ENCODE results near the gene ZMIZ1. TPM values are rescaled to one million over a fixed set of nuclear protein-coding genes. Genes with fewer than 3 reads are reported as not detected.

The ZMIZ1 gene
- polyA plus RNA-seq, 3 donors = 3.3 to 64.6 (median 8.9) TPM

DNA sequence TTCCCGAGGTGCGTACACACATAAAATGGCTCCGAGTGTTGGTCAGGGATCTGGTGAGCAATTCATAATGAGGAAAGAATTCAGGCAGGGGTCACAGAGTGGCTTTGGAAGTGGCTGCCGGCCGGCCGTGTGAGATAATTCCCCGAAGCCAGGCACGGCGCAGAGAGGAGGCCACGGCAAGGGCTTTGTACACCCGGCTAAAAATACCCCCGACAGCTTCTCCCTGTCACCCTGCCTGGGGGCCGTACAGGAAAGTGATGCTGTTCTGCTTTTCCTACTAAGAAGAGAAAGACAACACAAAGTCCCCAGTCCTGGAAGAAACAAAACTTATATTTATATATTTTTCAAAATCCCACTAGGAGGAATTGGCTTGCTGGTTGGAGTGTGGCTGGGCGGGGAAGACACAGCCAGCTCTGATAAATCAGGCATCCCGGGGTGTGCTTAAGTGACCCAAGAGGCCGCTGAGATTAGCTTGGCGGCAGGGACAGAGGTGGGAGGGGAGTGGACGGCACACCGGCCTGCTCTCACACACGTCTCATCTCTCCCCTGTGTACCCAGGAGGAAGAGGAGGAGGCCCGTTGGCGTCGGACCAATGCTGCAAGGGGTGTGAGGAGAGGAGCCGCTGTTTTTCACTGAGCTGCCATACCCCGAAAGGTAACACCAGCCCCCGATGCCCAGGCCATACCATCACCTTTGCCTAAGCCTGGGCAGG lies 70.5 kb downstream of the ZMIZ1 start:
- Histone ChIP-seq H3K9ac (ENCODE audit: insufficient read depth, low read length, poor library complexity, severe bottlenecking) (peak overlapping the region; percentile 6), H2AFZ (ENCODE audit: insufficient read depth, low read depth, low read length, poor library complexity, severe bottlenecking) (no peak overlapping the region), H3K4me2 (replicated peaks; ENCODE audit: extremely low read depth, low read length, poor library complexity, severe bottlenecking) (peak overlapping the region; percentile 15), H3K79me2 (ENCODE audit: insufficient read depth, low read length) (peaks cover 49% of the 10 kb centered on the region), H3K4me1 (ENCODE audit: control insufficient read depth in 1 of 2, insufficient read depth in 2 of 2, low read length in 2 of 2) (peaks cover 53 to 63% of the 10 kb centered on the region in 2 donors), H3K27ac (ENCODE audit: low read depth in 1 of 2, low read length in 2 of 2) (no peak overlapping the region), H3K36me3 (replicated peaks in 1 of 2; ENCODE audit: control insufficient read depth in 1 of 2, insufficient read depth in 2 of 2, low read length in 2 of 2) (peaks cover 33 to 45% of the 10 kb centered on the region in 2 donors), H3K27me3 (ENCODE audit: control insufficient read depth in 2 of 2, insufficient read depth in 2 of 2, low read length in 2 of 2) (no peaks in the 10 kb centered on the region), H3K9me3 (replicated peaks in 1 of 2; ENCODE audit: control insufficient read depth in 1 of 2, insufficient read depth in 1 of 2, low read length in 2 of 2) (no peaks in the 10 kb centered on the region), H4K20me1 (ENCODE audit: insufficient read depth, low read length) (peaks cover 97% of the 10 kb centered on the region), H3K4me3 (replicated peaks in 1 of 3; ENCODE audit: low read depth in 2 of 3, low read length in 3 of 3) (no peak overlapping the region)
- Mint-ChIP-seq H3K4me1 (peaks cover 79% of the 10 kb centered on the region), H3K9me3 (peaks cover 0 to under 1% (median 0%) of the 10 kb centered on the region in 7 donors), H3K4me3 (peak overlapping the region; percentile 1 to 43), H3K27me3 (ENCODE audit: low read depth in 3 of 3) (peaks cover 0 to 3% (median 0%) of the 10 kb centered on the region in 3 donors), H3K27ac (peak overlapping the region in 6 of 7 donors; percentile 7 to 88 (median 60)), H3K36me3 (peaks cover 57 to 65% of the 10 kb centered on the region in 2 donors)
- intact Hi-C loops (cut with micrococcal nuclease) = loop anchor here in 1 of 2 donors (5.0 kb wide), 1 partner anchor 67 kb away; no protein-coding TSS in a partner anchor
- DNase-seq = peak in 1 of 3 donors; percentile 42
- TF ChIP-seq, protein P1, sequence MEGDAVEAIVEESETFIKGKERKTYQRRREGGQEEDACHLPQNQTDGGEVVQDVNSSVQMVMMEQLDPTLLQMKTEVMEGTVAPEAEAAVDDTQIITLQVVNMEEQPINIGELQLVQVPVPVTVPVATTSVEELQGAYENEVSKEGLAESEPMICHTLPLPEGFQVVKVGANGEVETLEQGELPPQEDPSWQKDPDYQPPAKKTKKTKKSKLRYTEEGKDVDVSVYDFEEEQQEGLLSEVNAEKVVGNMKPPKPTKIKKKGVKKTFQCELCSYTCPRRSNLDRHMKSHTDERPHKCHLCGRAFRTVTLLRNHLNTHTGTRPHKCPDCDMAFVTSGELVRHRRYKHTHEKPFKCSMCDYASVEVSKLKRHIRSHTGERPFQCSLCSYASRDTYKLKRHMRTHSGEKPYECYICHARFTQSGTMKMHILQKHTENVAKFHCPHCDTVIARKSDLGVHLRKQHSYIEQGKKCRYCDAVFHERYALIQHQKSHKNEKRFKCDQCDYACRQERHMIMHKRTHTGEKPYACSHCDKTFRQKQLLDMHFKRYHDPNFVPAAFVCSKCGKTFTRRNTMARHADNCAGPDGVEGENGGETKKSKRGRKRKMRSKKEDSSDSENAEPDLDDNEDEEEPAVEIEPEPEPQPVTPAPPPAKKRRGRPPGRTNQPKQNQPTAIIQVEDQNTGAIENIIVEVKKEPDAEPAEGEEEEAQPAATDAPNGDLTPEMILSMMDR (IDR thresholded peaks at IDR 0.05) = no peak
- WGBS (ENCODE audit: insufficient coverage) = 36% methylated on average over 2 of the region's 26 CpGs

GRCh38 chr10:79140085-79140793 lies 71.5 kb downstream of the ZMIZ1 start:
- Histone ChIP-seq H4K20me1 (ENCODE audit: insufficient read depth, low read length) (peaks cover 98% of the 10 kb centered on the region), H3K9me3 (replicated peaks in 1 of 2; ENCODE audit: control insufficient read depth in 1 of 2, insufficient read depth in 1 of 2, low read length in 2 of 2) (no peaks in the 10 kb centered on the region), H3K4me3 (replicated peaks in 1 of 3; ENCODE audit: low read depth in 2 of 3, low read length in 3 of 3) (no peak overlapping the region), H3K4me2 (replicated peaks; ENCODE audit: extremely low read depth, low read length, poor library complexity, severe bottlenecking) (no peak overlapping the region), H2AFZ (ENCODE audit: insufficient read depth, low read depth, low read length, poor library complexity, severe bottlenecking) (no peak overlapping the region), H3K9ac (ENCODE audit: insufficient read depth, low read length, poor library complexity, severe bottlenecking) (no peak overlapping the region), H3K36me3 (replicated peaks in 1 of 2; ENCODE audit: control insufficient read depth in 1 of 2, insufficient read depth in 2 of 2, low read length in 2 of 2) (peaks cover 33 to 45% of the 10 kb centered on the region in 2 donors), H3K27me3 (ENCODE audit: control insufficient read depth in 2 of 2, insufficient read depth in 2 of 2, low read length in 2 of 2) (no peaks in the 10 kb centered on the region), H3K79me2 (ENCODE audit: insufficient read depth, low read length) (peaks cover 46% of the 10 kb centered on the region), H3K4me1 (ENCODE audit: control insufficient read depth in 1 of 2, insufficient read depth in 2 of 2, low read length in 2 of 2) (peaks cover 63 to 70% of the 10 kb centered on the region in 2 donors), H3K27ac (ENCODE audit: low read depth in 1 of 2, low read length in 2 of 2) (no peak overlapping the region)
- intact Hi-C loops (cut with micrococcal nuclease) = loop anchor here in 1 of 2 donors (5.0 kb wide), 1 partner anchor 68 kb away; no protein-coding TSS in a partner anchor
- Mint-ChIP-seq H3K4me1 (peaks cover 83% of the 10 kb centered on the region), H3K36me3 (peaks cover 60 to 61% of the 10 kb centered on the region in 2 donors), H3K27ac (peak overlapping the region in 3 of 7 donors; percentile 18 to 67 (median 52)), H3K4me3 (no peak overlapping the region), H3K27me3 (ENCODE audit: low read depth in 3 of 3) (peaks cover 0 to 3% (median 0%) of the 10 kb centered on the region in 3 donors), H3K9me3 (peaks cover 0 to 2% (median 0%) of the 10 kb centered on the region in 7 donors)
- TF ChIP-seq, protein P1 (IDR thresholded peaks at IDR 0.05) = no peak
- no peak for DNase-seq
- 44% methylated on average over 5 of the region's 7 CpGs for WGBS (ENCODE audit: insufficient coverage)
